Tibial artery (tissue), 4 donors: ENCODE results near the gene ABR.

Source experiments
- DNase-seq, 2 donors: peaks; one replicate each; pipeline ENCODE4 v3.0.0-alpha.2; 2019
- H3K27ac ChIP-seq, 2 donors: fragments of 200-600 bp; sonication (generic) in 1 of 2; 1 replicate in 1 of 2; 2 replicates in 1 of 2; pipeline ENCODE4 v1.5.1; 2018 to 2019; ENCODE audit warnings: mild to moderate bottlenecking in 1 of 2
- H3K27me3 ChIP-seq, 2 donors: fragments of 200-600 bp; sonication (generic) in 1 of 2; one replicate each; pipeline versions ENCODE4 v1.5.1 to v1.6.0; 2016 to 2019
- H3K36me3 ChIP-seq, 3 donors: fragments of 200-600 bp; sonication (generic) in 2 of 3; one replicate each; pipeline ENCODE4 v1.5.1; 2016 to 2019; ENCODE audit warnings: mild to moderate bottlenecking in 2 of 3
- H3K4me1 ChIP-seq, 4 donors: fragments of 200-600 bp; sonication (generic) in 2 of 4; 1 replicate in 3 of 4; 2 replicates in 1 of 4; pipeline ENCODE4 v1.5.1; 2016 to 2019
- H3K4me3 ChIP-seq, 2 donors: fragments of 200-600 bp; sonication (generic) in 1 of 2; 1 replicate in 1 of 2; 2 replicates in 1 of 2; pipeline ENCODE4 v1.5.1; 2018 to 2019; ENCODE audit warnings: mild to moderate bottlenecking in 2 of 2
- H3K9me3 ChIP-seq, 3 donors: fragments of 200-600 bp; sonication (generic) in 1 of 3; one replicate each; pipeline ENCODE4 v1.5.1; 2016 to 2019
- intact Hi-C: fragments of 100-400 bp; cut with DNase I; formaldehyde crosslinking; loops from one replicate; pipeline ENCODE4 v1.15.0; 2023; ENCODE audit warnings: low total_unique reads
- TF ChIP-seq, protein P1 (sequence below), 2 experiments: fragments of 200-600 bp in 1 of 2; fragments of 450-650 bp in 1 of 2; IDR thresholded peaks; one replicate each; pipeline ENCODE4 v1.5.1; 2017 to 2019; ENCODE audit warnings: antibody characterized with exemption in 2 of 2, mild to moderate bottlenecking in 1 of 2, moderate library complexity in 1 of 2

ABR gene

DNA sequence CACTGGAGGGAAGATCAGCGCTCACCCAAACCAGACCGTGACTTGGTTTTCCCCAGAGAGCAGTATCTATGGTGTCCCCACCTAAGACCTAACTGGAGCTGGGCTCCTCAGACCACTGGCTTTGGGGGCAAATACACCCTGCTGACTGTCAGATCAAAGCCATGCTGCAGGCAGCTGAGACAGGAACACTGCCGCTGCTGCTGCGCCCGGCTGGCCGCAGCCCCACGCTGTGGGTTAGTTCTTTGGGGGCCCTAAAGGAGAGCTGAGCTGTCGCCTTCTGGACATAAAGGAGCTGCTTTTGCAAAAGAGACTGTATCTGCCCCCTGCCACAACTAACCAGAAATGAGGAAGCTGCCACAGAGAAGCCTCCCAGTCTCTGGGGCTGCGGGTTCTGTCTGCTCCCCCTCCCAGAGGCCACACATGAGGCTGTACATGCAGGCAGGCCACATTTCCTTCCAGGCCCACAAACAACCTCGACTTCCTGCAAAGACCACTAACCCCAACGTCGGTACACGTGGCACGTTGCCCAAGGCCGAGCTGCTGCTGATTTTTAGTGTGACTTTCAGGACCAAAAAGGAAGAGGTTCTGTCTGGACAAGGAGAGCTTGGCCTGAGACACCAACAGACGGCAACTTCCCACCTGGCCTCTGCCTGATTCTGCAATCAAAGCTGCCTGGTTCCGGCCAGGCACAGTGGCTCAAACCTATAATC is 18.2 kb upstream of the ABR start:
- Histone ChIP-seq H3K9me3 (no peaks in the 10 kb centered on the region), H3K4me3 (no peak overlapping the region), H3K27me3 (peaks cover 0 to 4% of the 10 kb centered on the region in 2 donors), H3K27ac (peak overlapping the region; percentile 40), H3K36me3 (no peaks in the 10 kb centered on the region), H3K4me1 (no peaks in the 10 kb centered on the region)
- intact Hi-C loops, result no loop called here
- peak; percentile 87 to 88 for DNase-seq
- TF ChIP-seq, protein P1, sequence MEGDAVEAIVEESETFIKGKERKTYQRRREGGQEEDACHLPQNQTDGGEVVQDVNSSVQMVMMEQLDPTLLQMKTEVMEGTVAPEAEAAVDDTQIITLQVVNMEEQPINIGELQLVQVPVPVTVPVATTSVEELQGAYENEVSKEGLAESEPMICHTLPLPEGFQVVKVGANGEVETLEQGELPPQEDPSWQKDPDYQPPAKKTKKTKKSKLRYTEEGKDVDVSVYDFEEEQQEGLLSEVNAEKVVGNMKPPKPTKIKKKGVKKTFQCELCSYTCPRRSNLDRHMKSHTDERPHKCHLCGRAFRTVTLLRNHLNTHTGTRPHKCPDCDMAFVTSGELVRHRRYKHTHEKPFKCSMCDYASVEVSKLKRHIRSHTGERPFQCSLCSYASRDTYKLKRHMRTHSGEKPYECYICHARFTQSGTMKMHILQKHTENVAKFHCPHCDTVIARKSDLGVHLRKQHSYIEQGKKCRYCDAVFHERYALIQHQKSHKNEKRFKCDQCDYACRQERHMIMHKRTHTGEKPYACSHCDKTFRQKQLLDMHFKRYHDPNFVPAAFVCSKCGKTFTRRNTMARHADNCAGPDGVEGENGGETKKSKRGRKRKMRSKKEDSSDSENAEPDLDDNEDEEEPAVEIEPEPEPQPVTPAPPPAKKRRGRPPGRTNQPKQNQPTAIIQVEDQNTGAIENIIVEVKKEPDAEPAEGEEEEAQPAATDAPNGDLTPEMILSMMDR (IDR thresholded peaks at IDR 0.05), result no peak

DNA sequence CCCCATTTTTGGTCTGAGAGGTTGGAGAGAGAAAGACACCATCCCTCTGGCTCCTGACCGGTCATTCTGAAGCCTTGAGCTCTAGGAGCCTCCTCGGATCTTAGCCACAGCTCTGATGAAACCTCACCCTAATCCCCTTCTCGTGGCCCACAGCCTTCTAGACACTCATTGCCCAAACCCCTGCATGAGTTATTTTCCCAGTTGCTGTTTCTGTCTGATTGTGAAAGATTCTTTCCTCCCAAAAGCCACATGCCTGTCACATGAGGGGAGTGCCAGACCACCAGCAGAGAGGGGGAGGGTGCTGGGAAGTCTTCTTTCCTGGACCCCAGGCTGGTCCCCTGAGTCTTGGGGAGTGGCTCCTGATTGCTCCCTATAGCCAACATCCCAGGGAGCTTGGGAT is 17.6 kb upstream of the ABR start:
- no peaks in the 10 kb centered on the region for H3K36me3 ChIP-seq
- peak overlapping the region; percentile 40 for H3K27ac ChIP-seq
- no peak overlapping the region for H3K4me3 ChIP-seq
- TF ChIP-seq, protein P1 (IDR thresholded peaks at IDR 0.05), result no peak
- no peaks in the 10 kb centered on the region for H3K9me3 ChIP-seq
- peaks cover 0 to 5% of the 10 kb centered on the region in 2 donors for H3K27me3 ChIP-seq
- no peaks in the 10 kb centered on the region for H3K4me1 ChIP-seq
- intact Hi-C loops, result no loop called here
- DNase-seq, result peak in 1 of 2 donors; percentile 86

DNA sequence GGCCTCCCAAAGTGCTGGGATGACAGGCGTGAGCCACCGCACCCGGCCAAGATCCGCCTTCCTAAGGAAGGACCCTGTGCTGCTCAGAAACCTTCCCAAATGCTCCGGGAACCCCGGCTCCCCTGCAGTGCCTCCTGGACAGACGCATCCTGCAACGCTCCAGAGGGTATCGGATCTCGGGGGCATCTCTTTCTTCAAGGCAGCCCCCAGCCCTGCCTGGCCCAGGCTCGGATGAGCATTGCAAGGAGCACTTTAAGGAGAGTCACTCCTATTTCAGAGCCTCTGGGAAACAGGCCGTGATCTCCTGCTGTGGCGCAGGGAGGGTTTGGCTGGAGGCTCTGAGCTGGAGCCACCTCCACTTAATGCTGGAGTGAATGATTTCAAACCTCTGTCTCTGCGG is 17.2 kb upstream of the ABR start:
- H3K27ac ChIP-seq, result no peak overlapping the region
- no peak overlapping the region for H3K4me3 ChIP-seq
- no peak for DNase-seq
- H3K9me3 ChIP-seq, result no peaks in the 10 kb centered on the region
- no peaks in the 10 kb centered on the region for H3K4me1 ChIP-seq
- intact Hi-C loops, result no loop called here
- H3K36me3 ChIP-seq, result no peaks in the 10 kb centered on the region
- TF ChIP-seq, protein P1 (IDR thresholded peaks at IDR 0.05), result no peak
- peaks cover 0 to 5% of the 10 kb centered on the region in 2 donors for H3K27me3 ChIP-seq

DNA sequence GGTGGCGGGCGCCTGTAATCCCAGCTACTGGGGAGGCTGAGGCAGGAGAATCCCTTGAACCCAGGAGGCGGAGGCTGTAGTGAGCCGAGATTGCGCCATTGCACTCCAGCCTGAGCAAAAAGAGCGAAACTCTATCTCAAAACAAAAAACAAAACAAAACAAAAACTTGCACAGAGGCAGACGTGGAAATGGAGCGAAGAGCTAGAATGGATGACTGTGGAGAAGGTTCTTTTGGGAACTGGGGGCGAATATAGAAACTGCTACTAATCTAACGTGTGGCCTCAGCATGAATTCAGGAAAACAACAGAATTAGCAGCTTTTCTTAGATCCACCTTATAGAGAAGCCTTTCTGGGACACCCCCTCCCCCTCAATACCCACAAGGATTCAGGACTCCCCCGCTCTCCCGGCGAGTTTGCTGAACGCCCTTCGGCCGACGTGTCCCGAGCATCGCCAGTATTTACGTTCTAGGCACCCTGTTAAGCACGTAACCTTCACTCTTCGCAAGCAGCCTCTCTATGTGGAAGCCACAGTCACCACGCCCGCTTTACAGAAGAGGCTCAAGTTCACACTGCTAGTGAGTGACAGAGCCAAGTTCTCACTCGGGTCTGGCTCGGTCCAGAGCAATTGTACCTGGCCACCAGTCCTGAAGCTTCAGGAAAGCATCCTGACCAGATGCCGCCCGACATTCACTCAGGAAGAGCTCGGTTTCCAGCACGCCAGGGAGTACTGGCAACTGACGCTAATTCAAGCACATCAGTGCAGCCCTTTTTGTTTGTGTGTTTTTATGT is 13.3 kb upstream of the ABR start:
- no peak for DNase-seq

DNA sequence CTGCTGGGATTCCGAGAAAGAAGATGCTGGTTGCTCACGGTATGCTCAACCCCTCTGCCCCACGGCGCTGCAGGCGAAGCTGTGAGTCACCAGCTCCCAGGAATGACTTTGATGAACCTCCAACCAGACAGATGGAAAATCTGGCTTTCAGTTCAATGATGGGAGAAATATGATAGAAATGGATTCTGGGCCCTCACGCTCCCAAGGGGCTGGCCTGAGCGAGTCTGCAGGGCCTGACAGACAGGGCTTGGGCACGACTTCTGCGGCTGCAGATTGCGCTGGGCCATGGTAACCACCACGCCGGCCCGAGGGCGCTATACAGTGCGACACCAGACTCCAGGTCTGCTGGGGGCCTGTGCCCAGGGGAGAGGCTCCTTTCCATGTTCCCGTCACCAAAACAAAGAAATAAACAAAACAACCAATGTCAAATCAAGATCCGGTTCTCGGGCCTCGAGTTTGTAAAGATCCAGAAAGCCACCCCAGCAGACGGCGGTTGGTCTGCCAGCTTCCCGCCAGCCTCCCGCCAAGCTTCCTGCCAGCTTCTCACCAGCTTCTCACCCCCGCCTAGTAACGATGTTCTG is 11.1 kb upstream of the ABR start:
- Histone ChIP-seq H3K4me1 (peaks cover 0 to 41% (median 34%) of the 10 kb centered on the region in 4 donors), H3K27me3 (peaks cover 0 to 5% of the 10 kb centered on the region in 2 donors), H3K36me3 (no peaks in the 10 kb centered on the region), H3K9me3 (no peaks in the 10 kb centered on the region), H3K4me3 (no peak overlapping the region), H3K27ac (no peak overlapping the region)
- intact Hi-C loops, result no loop called here
- TF ChIP-seq, protein P1 (IDR thresholded peaks at IDR 0.05), result no peak
- DNase-seq, result no peak

More for the DNA sequence above, 13.3 kb upstream of the ABR start:
- intact Hi-C loops, result no loop called here
- Histone ChIP-seq H3K36me3 (no peaks in the 10 kb centered on the region), H3K27ac (no peak overlapping the region), H3K4me1 (peaks cover 0 to 18% (median 12%) of the 10 kb centered on the region in 4 donors), H3K27me3 (peaks cover 0 to 5% of the 10 kb centered on the region in 2 donors), H3K4me3 (no peak overlapping the region), H3K9me3 (no peaks in the 10 kb centered on the region)
- TF ChIP-seq, protein P1 (IDR thresholded peaks at IDR 0.05), result no peak
